NCI-H1092 (cell line): ENCODE data around the gene MEGF11.

Experiments
- DNase-seq: peaks from one replicate; lab custom pipeline; 2025; lab: John Stamatoyannopoulos, UW

Gene MEGF11

GRCh38 chr15:65851981-65852380 is 401.6 kb downstream of the MEGF11 start:
- no peak for DNase-seq

- no peak for DNase-seq
Measured at GRCh38 chr15:65847989-65848388, 405.6 kb downstream of the MEGF11 start.

GRCh38 chr15:65845826-65846519 is 407.6 kb downstream of the MEGF11 start:
- DNase-seq: no peak
